GM12878 (cell line): ENCODE results near the gene DIS3L2. TPM values are rescaled to one million over a fixed set of nuclear protein-coding genes. Genes with fewer than 3 reads are reported as not detected.

Experiments used
- ATAC-seq: fragments of 200-7000 bp; cut with Tn5 transposase; 3 replicates; pipeline ENCODE4 v1.9.1; 2020; ENCODE audit warnings: mild to moderate bottlenecking, moderate library complexity
- BruUV-seq: library from RNA; stranded (reverse); fragments of 400-500 nt; replicated peaks from 2 replicates; lab custom pipeline; 2021; lab: Mats Ljungman, UMichigan
- CTCF ChIA-PET: fragments of 300-600 bp; sonication (Branson Sonifier 250); formaldehyde crosslinking; extraction: SDS; loops from one replicate; lab custom pipeline; 2021; ENCODE audit warnings: inconsistent platforms; lab: Yijun Ruan, JAX
- POLR2A ChIA-PET: fragments of 350-600 bp; formaldehyde crosslinking; extraction: SDS; loops from one replicate; lab custom pipeline; 2021; ENCODE audit warnings: inconsistent platforms; lab: Charles Lee
- RAD21 ChIA-PET: fragments of 300-600 bp; sonication (Branson Sonifier 250); formaldehyde crosslinking; loops from one replicate; lab custom pipeline; 2023; ENCODE audit warnings: antibody characterized with exemption; ENCODE audit not compliant: unreplicated experiment; lab: Charles Lee
- SMC1A ChIA-PET: fragments of 300-600 bp; sonication (Branson Sonifier 250); formaldehyde crosslinking; loops from one replicate; lab custom pipeline; 2023; ENCODE audit not compliant: unreplicated experiment, uncharacterized antibody; lab: Charles Lee
- DNase-seq: peaks from one replicate; pipeline ENCODE4 v3.0.0-alpha.2; 2011; ENCODE audit warnings: low read depth, low spot score
- FAIRE-seq: peaks from 3 replicates; lab custom pipeline; 2011; peaks lifted over from hg19 to GRCh38; lab: Jason Lieb, UNC
- H2AFZ ChIP-seq: 2 replicates; pipeline ENCODE4 v1.6.0; 2011; ENCODE audit warnings: low read depth, low read length, control low read depth; ENCODE audit not compliant: control insufficient read depth
- H3K27ac ChIP-seq: 2 replicates; pipeline ENCODE4 v1.5.1; 2011; ENCODE audit warnings: control low read depth; ENCODE audit not compliant: control insufficient read depth, insufficient read depth
- H3K27me3 ChIP-seq, 2 experiments: replicated peaks in 1 of 2; 2 replicates each; pipeline versions ENCODE4 v1.6.0 to v1.6.1; 2011; ENCODE audit warnings: low read length in 1 of 2; ENCODE audit not compliant: control insufficient read depth in 2 of 2, insufficient read depth in 2 of 2
- H3K36me3 ChIP-seq, 2 experiments: 2 replicates each; pipeline ENCODE4 v1.5.1; 2011; ENCODE audit warnings: low read length in 1 of 2; ENCODE audit not compliant: control insufficient read depth in 2 of 2, insufficient read depth in 2 of 2
- H3K4me1 ChIP-seq: 2 replicates; pipeline ENCODE4 v1.6.1; 2011; ENCODE audit warnings: mild to moderate bottlenecking, low read length, moderate library complexity, mixed read lengths; ENCODE audit not compliant: control insufficient read depth, insufficient read depth
- H3K4me2 ChIP-seq: 2 replicates; pipeline ENCODE4 v1.6.0; 2011; ENCODE audit warnings: control low read depth; ENCODE audit not compliant: control insufficient read depth, insufficient read depth
- H3K4me3 ChIP-seq: fragments of 200-600 bp; sonication (generic); 2 replicates; pipeline ENCODE4 v1.5.1; 2016
- H3K79me2 ChIP-seq: 2 replicates; pipeline ENCODE4 v1.6.0; 2011; ENCODE audit warnings: low read length; ENCODE audit not compliant: control insufficient read depth, insufficient read depth
- H3K9ac ChIP-seq: 2 replicates; pipeline ENCODE4 v1.8.0; 2011; ENCODE audit warnings: low read length, control low read depth, mixed read lengths; ENCODE audit not compliant: control insufficient read depth, insufficient read depth
- H3K9me3 ChIP-seq: replicated peaks from 3 replicates; pipeline ENCODE4 v1.5.1; 2011; ENCODE audit warnings: mild to moderate bottlenecking, low read length; ENCODE audit not compliant: control insufficient read depth, insufficient read depth
- H4K20me1 ChIP-seq: 2 replicates; pipeline ENCODE4 v1.6.0; 2011; ENCODE audit not compliant: control insufficient read depth, insufficient read depth
- BRCA1 ChIP-seq: IDR thresholded peaks from 2 replicates; pipeline ENCODE4 v1.6.1; 2011; ENCODE audit warnings: low read depth, low read length, improper control_type of control experiment
- CHD4 ChIP-seq: fragments of 200-600 bp; sonication (generic); IDR thresholded peaks from 2 replicates; pipeline ENCODE4 v1.6.1; 2016; ENCODE audit warnings: mild to moderate bottlenecking
- ESRRA ChIP-seq: IDR thresholded peaks from 2 replicates; pipeline ENCODE4 v1.6.1; 2012; ENCODE audit warnings: mild to moderate bottlenecking, low read length, improper control_type of control experiment
- FOS ChIP-seq: IDR thresholded peaks from 3 replicates; pipeline ENCODE4 v1.6.1; 2011; ENCODE audit warnings: borderline replicate concordance; ENCODE audit not compliant: insufficient read length; ENCODE audit errors: extremely low read depth
- NR2C1 ChIP-seq: fragments of 450-650 bp; IDR thresholded peaks from 2 replicates; pipeline ENCODE4 v1.6.1; 2017; ENCODE audit warnings: antibody characterized with exemption, mild to moderate bottlenecking, moderate library complexity
- NR2C2 ChIP-seq: IDR thresholded peaks from 2 replicates; pipeline ENCODE4 v1.6.1; 2011; ENCODE audit warnings: borderline replicate concordance, low read depth; ENCODE audit not compliant: control insufficient read depth, insufficient read length
- POLR2AphosphoS2 ChIP-seq: IDR thresholded peaks from 2 replicates; pipeline ENCODE4 v1.6.1; 2011; ENCODE audit warnings: low read depth, mild to moderate bottlenecking, low read length, improper control_type of control experiment, moderate library complexity
- RUNX3 ChIP-seq: IDR thresholded peaks from 2 replicates; pipeline ENCODE4 v1.6.1; 2012; ENCODE audit warnings: low read length, inconsistent platforms
- SMAD1 ChIP-seq: fragments of 450-650 bp; IDR thresholded peaks from 2 replicates; pipeline ENCODE4 v1.6.1; 2018; ENCODE audit warnings: mild to moderate bottlenecking, low read depth; ENCODE audit not compliant: partially characterized antibody
- SREBF2 ChIP-seq: IDR thresholded peaks from 2 replicates; pipeline ENCODE4 v1.6.1; 2012; ENCODE audit warnings: mild to moderate bottlenecking, low read length
- USF1 ChIP-seq: IDR thresholded peaks from 2 replicates; pipeline ENCODE4 v1.6.1; 2011; ENCODE audit warnings: borderline replicate concordance, low read depth, mild to moderate bottlenecking, moderate library complexity, mixed read lengths, low read length; ENCODE audit not compliant: insufficient read depth; ENCODE audit errors: extremely low read length
- ZNF274 ChIP-seq: IDR thresholded peaks from one replicate; pipeline ENCODE4 v1.8.0; 2011; ENCODE audit not compliant: insufficient read length, insufficient read depth
- WGBS: methylation state at CpG from one replicate; pipeline ENCODE4 v1.1.6; 2016; ENCODE audit warnings: low lambda C conversion rate; ENCODE audit not compliant: insufficient replicate concordance, insufficient coverage; ENCODE audit errors: missing lambda C conversion rate; 5-methylcytosine and 5-hydroxymethylcytosine counted together
- in situ Hi-C: fragments of 300-500 bp; cut with MboI; formaldehyde crosslinking; loops from 9 replicates; pipeline ENCODE4 v1.14.3; 2018; ENCODE audit warnings: mixed read lengths
- intact Hi-C: fragments of 100-400 bp; cut with micrococcal nuclease; formaldehyde crosslinking; loops from one replicate; pipeline ENCODE4 v1.14.2; 2022; ENCODE audit not compliant: unreplicated experiment
- polyA plus RNA-seq, 11 experiments: library from polyadenylated mRNA; depleted of rRNA in 4 of 11; unstranded in 6 of 11; stranded (reverse) in 5 of 11; fragments of >200 nt; fragmentation: Nextera tagmentation in 4 of 11; fragmentation: Illumina TruSeq in 1 of 11; extraction: Ambion mirVana in 4 of 11; extraction: Trizol in 1 of 11; gene quantifications; 1 replicate in 1 of 11; 2 replicates in 10 of 11; pipeline versions ENCODE4 v1.2.1 to v1.2.3, GENCODE V29; 2011 to 2016; ENCODE audit warnings: inconsistent platforms in 2 of 11, missing spikeins in 2 of 11, low read depth in 1 of 11
- total RNA-seq, 4 experiments: library from RNA; depleted of rRNA in 3 of 4; stranded (reverse); fragments of >200 nt in 3 of 4; fragmentation: Illumina TruSeq in 1 of 4; extraction: Trizol in 1 of 4; gene quantifications; 2 replicates each; pipeline versions ENCODE4 v1.2.1 to v1.2.3, GENCODE V29; 2013 to 2021
- TF ChIP-seq, protein P1 (sequence below): fragments of 450-650 bp; IDR thresholded peaks from 2 replicates; pipeline ENCODE4 v1.6.1; 2017; ENCODE audit warnings: mild to moderate bottlenecking
- TF ChIP-seq, protein P2 (sequence below): fragments of 450-650 bp; formaldehyde crosslinking; IDR thresholded peaks from 2 replicates; pipeline ENCODE4 v1.4.0; 2022; ENCODE audit warnings: mild to moderate bottlenecking, moderate library complexity

The DIS3L2 gene
- total and polyA plus RNA-seq, 10 of the 15 experiments (the other 5 are each of a cell fraction or from before 2014, with no cell fraction given), result 3.5 to 27.1 (median 16.0) TPM

GRCh38 chr2:232315049-232315922, 353.8 kb downstream of the DIS3L2 start:
- peak overlapping the region; percentile 61 for H2AFZ ChIP-seq
- H3K4me3 ChIP-seq, result no peak overlapping the region
- in situ Hi-C loops, result no loop called here
- peak; percentile 99 for ATAC-seq
- peaks cover 15% of the 10 kb centered on the region for H3K4me1 ChIP-seq
- ChIA-PET SMC1A (interaction anchor here (0.7 to 1.2 kb wide), 2 partner anchors 23 to 392 kb away, joined by 3 to 6 read pairs; no protein-coding TSS in a partner anchor), CTCF (interaction anchor here (0.6 to 2.4 kb wide), 10 partner anchors 9 to 638 kb away, joined by 3 to 7 read pairs (median 4); no protein-coding TSS in a partner anchor), RAD21 (no interaction called here), POLR2A (no interaction called here)
- no peaks in the 10 kb centered on the region; a peak in 1 of 4 replicates for H3K36me3 ChIP-seq
- H3K27me3 ChIP-seq, result no peaks in the 10 kb centered on the region
- H3K4me2 ChIP-seq, result peak overlapping the region; percentile 26; the same call in 1 of the 2 replicates
- 0 out of 2 replicates have a peak overlapping the region, but pooled peaks have one; percentile 32 for H3K27ac ChIP-seq
- no peaks in the 10 kb centered on the region for H4K20me1 ChIP-seq
- BruUV-seq, result no TSS peak
- intact Hi-C loops, result no loop called here
- H3K9me3 ChIP-seq, result peaks cover 2% of the 10 kb centered on the region; the same call in 2 of the 3 replicates
- peak; percentile 93 for FAIRE-seq
- WGBS, result 22% methylated on average over 12 of the region's 12 CpGs
- no peak overlapping the region for H3K9ac ChIP-seq
- peak; percentile 63 for DNase-seq
- no peaks in the 10 kb centered on the region for H3K79me2 ChIP-seq
- TF ChIP-seq ZNF274 (no peak), NR2C1 (no peak), RUNX3 (peak; percentile 28), ESRRA (no peak), SMAD1 (no peak), POLR2AphosphoS2 (no peak), NR2C2 (no peak), SREBF2 (no peak), FOS (no peak), BRCA1 (no peak), CHD4 (no peak), USF1 (no peak)
- TF ChIP-seq, protein P1, sequence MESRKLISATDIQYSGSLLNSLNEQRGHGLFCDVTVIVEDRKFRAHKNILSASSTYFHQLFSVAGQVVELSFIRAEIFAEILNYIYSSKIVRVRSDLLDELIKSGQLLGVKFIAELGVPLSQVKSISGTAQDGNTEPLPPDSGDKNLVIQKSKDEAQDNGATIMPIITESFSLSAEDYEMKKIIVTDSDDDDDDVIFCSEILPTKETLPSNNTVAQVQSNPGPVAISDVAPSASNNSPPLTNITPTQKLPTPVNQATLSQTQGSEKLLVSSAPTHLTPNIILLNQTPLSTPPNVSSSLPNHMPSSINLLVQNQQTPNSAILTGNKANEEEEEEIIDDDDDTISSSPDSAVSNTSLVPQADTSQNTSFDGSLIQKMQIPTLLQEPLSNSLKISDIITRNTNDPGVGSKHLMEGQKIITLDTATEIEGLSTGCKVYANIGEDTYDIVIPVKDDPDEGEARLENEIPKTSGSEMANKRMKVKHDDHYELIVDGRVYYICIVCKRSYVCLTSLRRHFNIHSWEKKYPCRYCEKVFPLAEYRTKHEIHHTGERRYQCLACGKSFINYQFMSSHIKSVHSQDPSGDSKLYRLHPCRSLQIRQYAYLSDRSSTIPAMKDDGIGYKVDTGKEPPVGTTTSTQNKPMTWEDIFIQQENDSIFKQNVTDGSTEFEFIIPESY, result no peak
- TF ChIP-seq, protein P2, sequence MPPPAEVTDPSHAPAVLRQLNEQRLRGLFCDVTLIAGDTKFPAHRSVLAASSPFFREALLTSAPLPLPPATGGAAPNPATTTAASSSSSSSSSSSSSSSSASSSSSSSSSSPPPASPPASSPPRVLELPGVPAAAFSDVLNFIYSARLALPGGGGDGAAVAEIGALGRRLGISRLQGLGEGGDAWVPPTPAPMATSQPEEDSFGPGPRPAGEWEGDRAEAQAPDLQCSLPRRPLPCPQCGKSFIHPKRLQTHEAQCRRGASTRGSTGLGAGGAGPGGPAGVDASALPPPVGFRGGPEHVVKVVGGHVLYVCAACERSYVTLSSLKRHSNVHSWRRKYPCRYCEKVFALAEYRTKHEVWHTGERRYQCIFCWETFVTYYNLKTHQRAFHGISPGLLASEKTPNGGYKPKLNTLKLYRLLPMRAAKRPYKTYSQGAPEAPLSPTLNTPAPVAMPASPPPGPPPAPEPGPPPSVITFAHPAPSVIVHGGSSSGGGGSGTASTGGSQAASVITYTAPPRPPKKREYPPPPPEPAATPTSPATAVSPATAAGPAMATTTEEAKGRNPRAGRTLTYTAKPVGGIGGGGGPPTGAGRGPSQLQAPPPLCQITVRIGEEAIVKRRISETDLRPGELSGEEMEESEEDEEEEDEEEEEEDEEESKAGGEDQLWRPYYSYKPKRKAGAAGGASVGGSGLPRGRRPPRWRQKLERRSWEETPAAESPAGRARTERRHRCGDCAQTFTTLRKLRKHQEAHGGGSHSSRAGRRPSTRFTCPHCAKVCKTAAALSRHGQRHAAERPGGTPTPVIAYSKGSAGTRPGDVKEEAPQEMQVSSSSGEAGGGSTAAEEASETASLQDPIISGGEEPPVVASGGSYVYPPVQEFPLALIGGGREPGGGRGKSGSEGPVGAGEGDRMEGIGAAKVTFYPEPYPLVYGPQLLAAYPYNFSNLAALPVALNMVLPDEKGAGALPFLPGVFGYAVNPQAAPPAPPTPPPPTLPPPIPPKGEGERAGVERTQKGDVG (CRISPR knock-in tag), result no peak
